Epithelial cell of proximal tubule (primary cell): Measurements from ENCODE around the gene RASSF4. TPM values are rescaled to one million over a fixed set of nuclear protein-coding genes. Genes with fewer than 3 reads are reported as not detected.

Source experiments
- DNase-seq: peaks from one replicate; pipeline ENCODE4 v3.0.0-alpha.2; 2011; ENCODE audit warnings: low read depth
- H3K4me3 ChIP-seq: 2 replicates; pipeline ENCODE4 v1.5.1; 2011; ENCODE audit warnings: low read depth, mild to moderate bottlenecking, low read length
- total RNA-seq: library from RNA; depleted of rRNA; stranded (reverse); fragments of >200 nt; gene quantifications from 2 replicates; pipeline ENCODE4 v1.2.3, GENCODE V29; 2015
- TF ChIP-seq, protein P1 (sequence below): conservative IDR thresholded peaks from 2 replicates; pipeline ENCODE4 v1.5.1; 2012; ENCODE audit warnings: low read depth, mild to moderate bottlenecking, low read length

Gene RASSF4
- total RNA-seq, 1 donor from 2014 or later = 23.1 TPM

- TF ChIP-seq, protein P1, sequence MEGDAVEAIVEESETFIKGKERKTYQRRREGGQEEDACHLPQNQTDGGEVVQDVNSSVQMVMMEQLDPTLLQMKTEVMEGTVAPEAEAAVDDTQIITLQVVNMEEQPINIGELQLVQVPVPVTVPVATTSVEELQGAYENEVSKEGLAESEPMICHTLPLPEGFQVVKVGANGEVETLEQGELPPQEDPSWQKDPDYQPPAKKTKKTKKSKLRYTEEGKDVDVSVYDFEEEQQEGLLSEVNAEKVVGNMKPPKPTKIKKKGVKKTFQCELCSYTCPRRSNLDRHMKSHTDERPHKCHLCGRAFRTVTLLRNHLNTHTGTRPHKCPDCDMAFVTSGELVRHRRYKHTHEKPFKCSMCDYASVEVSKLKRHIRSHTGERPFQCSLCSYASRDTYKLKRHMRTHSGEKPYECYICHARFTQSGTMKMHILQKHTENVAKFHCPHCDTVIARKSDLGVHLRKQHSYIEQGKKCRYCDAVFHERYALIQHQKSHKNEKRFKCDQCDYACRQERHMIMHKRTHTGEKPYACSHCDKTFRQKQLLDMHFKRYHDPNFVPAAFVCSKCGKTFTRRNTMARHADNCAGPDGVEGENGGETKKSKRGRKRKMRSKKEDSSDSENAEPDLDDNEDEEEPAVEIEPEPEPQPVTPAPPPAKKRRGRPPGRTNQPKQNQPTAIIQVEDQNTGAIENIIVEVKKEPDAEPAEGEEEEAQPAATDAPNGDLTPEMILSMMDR = no peak
- no peak for DNase-seq
- H3K4me3 ChIP-seq = no peak overlapping the region
Observed at GRCh38 chr10:44922796-44923545, 36.6 kb upstream of the RASSF4 start.

- TF ChIP-seq, protein P1 = no peak
- H3K4me3 ChIP-seq = no peak overlapping the region
- no peak for DNase-seq
Observed at GRCh38 chr10:44923611-44924010, 36.0 kb upstream of the RASSF4 start.

DNA sequence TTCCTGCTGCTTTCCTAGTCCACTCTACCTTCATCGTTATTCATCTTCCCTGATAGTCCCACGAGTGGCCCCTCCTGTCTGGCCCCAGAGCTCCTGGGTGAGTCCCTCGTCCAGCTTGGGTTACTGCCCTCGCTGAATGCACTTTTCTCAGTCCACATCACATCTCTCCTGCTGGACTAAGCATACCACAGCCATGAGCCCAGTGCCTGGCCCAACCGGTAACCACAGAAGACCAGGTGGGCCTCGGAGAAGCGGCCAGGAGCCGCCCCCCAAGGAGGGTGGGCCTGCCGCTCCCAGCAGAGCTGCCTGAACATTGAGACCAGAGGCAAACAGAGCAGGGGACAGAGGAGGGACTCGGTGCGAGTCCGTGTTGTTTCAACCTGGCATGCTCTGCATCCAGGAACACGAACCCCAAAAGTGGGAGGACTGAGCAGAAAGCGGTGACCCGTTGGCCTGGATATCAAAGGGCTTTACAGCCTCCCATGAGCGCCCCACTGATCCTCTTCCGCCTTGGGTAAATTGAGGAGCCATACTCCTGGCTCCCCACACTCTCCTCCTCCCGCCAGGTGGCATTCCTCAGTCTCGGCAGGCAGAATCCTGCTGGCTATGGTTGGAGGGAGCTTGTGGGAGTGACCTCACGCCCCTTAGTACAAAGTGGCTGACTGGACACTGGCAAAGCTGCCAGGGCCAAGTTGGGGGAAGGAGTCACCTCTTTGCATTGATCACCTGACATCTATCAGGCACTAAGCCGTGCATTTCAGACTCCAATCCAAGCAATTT lies 35.2 kb upstream of the RASSF4 start:
- TF ChIP-seq, protein P1 = peak; percentile 10
- H3K4me3 ChIP-seq = no peak overlapping the region
- DNase-seq = no peak

DNA sequence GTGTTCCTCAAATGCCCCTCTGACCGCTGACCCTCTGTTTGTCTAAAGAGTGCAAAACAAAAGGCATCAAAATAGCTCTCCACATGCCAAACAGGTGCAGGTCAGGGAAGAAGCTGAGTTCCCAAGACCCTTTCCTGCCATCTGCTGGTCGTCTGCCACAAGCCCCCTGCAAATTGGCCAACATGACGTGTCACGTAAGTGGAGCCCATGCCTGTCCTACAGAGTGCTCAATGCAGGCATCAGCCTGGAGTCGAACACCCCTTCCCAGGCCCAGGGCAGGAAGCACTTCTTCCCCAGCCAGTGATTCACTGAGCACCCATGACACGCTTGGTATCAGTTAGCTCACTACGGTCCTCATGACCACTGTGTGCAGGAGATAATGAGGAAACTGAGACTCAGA lies 34.4 kb upstream of the RASSF4 start:
- no peak for DNase-seq
- no peak overlapping the region for H3K4me3 ChIP-seq
- TF ChIP-seq, protein P1 = peak; percentile 56

GRCh38 chr10:44925811-44926750 lies 33.5 kb upstream of the RASSF4 start:
- DNase-seq = no peak
- TF ChIP-seq, protein P1 = no peak
- no peak overlapping the region for H3K4me3 ChIP-seq

DNA sequence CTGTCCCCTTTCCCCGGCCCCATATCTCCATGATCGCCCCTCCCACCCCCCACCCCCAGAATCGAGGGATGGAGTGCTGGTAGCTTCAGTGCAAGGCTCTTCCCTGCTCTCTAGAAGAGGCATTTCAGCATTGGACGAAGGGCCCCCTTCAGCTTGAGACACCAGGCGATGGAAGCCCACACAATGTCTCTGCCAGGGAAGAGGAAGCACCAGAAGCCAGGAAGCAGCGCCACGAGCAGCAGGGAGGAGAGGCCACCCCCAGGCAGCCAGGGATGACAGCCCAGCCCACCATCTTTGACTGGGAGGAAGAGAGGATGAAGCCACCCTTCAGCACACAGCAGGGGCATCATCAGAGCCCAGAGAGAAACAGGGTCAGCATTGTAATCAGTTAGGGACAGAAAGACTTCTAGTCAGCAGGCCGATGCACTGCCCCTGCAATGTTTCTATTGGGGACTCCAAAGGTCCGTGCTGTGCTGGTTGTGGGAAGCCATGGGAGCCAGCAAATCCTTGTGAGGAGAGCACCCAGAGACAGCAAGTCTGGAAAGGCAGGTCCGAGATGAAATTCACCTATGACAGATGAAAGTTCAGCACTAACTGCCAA lies 32.8 kb upstream of the RASSF4 start:
- no peak overlapping the region for H3K4me3 ChIP-seq
- TF ChIP-seq, protein P1 = no peak
- DNase-seq = no peak
